Measurements from ENCODE around the gene FAM217A.

The FAM217A gene

DNA sequence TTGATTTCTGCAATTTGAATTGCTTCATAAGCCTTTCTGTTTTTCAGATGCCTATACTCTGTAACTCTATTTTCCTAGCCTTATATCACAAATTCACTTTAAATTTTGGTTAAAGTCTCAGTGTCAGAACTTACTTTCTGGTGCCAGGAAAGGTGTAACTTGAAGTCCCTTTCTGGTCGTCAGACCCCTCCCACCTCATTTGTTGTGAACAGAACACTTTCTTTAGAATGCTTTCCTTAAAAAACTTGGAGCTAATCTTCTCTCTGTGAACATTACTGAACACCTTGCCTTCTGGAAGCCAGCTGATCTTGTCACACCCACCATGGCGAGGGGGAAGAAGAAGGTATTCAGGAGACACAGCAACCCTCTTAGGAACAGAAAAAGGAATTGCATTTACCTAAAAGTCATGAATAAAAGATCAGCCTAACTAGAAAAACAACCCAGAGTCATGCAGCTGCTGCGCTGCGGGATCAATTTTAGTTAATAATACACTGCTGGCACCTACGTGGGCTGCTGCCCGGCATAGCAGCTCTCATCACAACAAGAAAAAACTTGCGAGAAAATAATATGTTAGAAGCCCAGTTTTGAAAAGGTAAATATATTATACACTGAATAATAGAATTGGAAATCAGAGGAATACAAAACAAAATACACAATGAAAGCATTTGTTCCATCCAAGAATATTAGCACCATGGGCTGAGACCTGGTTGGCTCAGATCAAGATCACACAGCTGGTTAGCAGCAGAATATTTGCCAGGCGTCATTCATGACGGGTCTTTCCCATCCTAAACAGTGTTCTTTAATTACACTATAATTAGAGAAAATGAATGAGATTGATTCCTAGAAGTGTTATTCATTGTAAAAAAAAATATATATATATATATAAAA, 5.8 kb upstream of the FAM217A start:
- DNase-seq: no peak

DNA sequence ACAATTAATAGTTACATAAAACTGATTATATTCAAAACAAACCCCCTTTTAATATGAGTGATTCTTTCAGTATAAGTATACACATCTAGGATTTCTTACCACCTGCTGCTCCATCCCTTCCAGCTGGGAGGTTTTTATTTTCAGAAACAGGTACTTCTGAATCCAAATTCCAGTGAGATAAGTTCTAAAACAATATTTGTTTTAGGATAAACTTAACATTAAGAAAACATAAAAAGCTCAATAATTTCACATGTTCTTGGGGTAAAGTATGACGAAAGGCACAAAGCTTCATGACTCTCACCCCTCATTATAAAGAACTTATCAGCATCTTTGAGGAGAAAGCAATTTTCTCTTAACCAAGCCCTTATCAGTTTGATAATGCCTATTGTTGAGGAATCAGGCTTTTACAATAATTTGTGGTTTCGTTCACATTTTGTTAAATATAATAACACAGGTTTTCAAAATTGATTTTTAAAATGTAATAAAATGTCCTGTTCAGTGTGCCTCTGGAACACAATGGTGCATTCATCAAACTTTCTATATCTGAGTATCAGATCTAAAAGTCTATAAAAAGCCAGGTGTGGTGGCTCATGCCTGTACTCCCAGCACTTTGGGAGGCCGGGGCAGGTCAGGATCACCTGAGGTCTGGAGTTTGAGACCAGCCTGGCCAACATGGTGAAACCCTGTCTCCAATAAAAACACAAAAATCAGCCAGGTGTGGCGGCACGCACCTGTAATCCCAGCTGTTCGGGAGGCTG, 4.3 kb downstream of the FAM217A start:
- DNase-seq: no peak

DNA sequence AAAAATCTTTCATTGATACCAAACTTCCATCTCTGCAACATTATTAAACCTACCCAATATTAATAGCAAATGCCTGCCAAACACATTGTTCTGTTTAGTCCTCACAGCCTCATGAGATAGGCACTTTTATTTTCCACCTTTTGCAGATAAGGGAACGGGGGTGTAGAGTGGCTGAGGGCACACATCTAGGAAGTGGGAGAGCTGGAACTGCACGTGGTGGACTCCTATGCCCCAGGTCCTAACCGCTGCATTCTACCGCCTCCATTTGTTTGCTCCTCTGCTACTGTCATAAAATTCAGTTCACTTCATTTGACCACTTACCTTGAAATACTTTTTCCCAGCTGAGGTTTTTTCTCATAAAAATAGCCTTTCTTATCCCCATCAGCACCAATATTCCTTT, 7.6 kb downstream of the FAM217A start:
- DNase-seq: no peak

DNA sequence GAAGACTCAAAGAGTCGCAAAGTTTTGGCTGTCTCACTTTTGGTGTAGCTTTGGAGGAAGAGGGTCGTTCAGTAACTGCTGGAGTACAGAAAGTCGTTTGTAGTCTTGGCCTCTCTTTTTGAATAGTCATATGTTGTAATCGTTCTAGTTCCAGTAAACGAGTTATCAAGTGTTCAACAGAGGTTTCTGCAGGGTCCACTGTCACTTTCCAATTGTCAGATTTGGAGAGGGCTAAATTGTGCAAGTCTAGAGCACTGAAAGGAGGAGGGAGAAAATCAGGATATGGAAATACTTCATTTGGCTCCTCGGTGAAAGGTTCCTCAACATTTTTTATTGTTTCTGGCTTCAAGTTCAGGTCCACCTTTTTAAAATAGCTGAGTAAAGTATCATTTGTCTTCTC, 9.7 kb downstream of the FAM217A start:
- no peak for DNase-seq

DNA sequence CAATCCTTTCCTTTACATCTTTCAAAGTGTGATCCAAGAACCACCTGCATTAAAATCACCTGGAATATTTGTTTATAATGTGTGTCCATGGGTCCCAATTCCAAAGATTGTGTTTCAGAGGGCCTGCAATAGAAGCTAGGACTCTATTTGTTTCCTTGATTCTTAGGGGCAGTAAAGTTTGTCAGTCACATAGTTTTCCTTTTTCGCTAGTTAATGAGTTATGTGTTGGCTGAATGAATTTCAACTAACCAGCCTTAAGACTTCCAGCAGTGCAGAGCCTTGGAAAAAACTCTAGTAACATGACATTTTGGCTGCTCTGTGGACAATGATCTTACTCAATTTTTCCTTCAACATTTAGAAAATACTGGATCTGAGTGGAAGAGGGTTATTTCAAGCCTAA, 11.3 kb downstream of the FAM217A start:
- no peak for DNase-seq

DNA sequence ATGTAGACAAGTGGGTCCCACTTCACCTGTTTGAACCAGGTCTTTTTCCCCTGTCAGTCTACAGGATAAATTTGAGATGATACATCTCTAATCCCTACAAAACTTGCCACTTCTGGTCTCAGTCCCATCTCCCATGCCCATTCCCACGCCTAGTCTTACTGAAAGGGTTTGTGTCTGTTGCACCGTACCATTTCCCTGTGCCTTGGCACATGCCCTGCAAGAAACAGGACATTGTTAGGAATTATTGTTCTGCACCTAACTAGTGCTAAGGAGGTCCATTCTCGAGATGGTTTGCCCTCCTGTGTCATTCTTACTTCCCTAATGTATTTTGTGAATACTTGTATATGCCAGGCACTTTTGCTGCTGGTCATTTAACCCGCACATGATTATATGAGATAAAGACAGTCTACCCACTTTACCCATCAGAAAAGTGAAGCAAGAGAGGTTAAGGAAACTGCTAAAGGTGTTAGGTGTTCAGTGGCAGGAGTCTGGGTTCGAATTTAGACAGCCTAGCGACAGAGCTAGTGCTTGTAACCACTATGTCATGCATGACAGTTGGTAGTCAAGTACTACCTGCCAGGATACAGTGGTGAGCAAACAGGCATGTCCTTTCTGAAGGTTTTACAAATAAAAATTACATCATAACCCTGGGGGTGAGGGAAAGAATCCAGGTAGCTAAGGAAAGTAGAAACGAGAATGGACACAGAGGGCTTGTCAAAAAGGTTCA, 12.7 kb downstream of the FAM217A start:
- no peak for DNase-seq

DNA sequence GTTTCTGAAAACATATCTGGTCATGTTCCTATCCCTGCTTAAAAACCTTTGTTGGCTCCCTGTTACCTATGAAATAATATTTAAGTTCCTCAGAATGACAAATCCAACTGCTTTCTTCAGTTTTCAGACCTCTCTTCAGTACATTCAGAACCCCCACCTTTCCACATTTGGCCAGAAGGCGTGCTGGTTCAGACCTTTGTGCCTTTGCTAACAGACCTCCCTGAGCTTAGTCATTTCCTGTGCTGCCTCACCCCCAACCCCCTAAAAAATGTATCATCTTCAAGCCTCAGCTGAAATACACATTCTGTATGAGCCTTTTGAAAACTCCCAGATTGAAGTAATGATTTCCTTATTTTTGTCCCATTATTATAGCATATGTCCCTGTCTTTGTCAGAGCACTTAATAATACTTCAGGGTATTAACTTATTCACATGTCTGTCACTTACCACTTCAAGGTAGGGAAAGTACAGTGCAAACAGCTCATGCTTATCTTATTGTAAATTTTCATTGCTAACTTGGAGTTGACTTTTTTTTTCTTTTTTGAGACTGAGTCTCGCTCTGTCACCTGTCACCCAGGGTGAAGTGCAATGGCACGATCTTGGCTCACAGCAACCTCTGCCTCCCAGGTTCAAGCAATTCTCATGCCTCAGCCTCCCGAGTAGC, 19.7 kb downstream of the FAM217A start:
- no peak for DNase-seq

DNA sequence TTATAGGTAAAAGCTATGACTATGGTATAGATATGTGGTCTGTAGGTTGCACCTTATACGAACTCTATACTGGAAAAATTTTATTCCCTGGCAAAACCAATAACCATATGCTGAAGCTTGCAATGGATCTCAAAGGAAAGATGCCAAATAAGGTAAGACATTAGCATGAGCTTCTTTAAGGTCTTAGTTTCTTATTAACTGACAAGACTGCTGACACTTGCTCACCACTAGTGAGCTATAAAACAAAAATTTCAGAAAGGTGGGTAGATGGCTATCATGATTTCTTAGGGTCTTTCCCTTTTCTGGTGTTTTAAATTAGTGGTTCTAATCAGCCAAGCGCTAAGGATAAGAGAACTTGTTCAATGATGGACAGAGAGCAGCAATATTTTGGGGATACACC, 21.9 kb downstream of the FAM217A start:
- no peak for DNase-seq

DNA sequence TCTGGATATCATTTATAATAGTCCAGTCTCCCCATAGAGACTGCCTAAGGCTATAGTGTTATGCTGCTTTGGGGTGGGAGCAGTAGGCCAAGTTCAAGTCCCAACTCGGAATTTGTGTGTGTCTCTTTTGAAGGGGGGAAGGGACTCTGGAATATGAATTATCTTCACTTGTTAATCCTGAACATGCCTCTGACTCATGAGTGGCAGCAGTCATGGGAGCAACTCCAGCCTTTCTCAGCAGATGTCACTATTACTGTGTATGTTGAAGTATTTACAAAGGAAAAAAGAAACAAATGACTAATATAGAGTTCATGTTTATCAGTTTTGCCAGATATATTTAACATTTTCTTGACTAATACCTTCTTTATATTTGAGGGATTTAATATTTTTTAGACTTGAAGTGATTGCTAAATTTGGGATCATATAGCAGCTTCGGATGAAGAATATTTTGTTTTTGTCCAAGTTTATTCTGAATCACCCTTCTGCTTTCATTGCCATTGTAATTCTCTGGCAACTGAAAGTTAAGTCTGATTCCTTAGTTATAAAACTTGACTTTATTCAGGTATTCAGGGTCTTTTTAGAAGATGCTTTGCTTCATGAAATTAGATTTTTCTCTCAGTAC, 23.4 kb downstream of the FAM217A start:
- no peak for DNase-seq

DNA sequence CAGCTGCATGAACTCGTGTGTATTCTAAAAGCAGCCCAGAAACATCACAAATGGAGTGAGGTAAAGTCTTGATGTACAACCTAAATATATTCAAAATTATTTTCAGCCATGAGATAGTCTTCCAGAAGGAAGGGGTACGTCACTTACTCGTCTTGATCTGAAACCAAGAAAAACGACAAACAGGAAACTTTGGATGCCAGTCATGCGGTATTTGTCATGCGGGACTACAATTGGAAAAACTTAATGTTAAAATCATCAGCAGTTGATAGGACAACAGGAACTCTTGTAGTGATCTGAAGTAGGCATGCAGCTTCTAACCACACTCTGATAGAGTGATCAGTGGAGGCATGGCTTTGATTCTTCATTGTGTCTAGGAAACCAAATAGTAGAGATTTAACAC, 29.7 kb downstream of the FAM217A start:
- DNase-seq: no peak

DNA sequence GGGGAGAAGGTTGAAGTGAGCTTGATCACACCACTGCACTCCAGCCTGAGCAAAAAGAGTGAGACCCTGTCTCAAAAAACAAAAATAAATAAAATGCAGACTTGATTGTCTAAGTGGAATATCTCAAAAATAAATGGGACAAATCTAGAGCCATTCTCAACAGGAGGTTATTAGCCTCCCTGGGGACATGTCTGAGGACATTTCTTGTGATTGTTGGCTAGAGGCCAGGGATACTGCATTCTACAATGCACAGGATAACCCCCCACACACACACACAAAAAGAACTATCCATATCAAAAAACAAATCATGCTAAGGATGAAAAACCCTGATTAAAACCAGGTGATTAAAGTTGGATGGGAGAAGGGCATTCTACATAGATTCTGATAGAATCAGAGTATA, 37.5 kb downstream of the FAM217A start:
- DNase-seq: no peak

DNA sequence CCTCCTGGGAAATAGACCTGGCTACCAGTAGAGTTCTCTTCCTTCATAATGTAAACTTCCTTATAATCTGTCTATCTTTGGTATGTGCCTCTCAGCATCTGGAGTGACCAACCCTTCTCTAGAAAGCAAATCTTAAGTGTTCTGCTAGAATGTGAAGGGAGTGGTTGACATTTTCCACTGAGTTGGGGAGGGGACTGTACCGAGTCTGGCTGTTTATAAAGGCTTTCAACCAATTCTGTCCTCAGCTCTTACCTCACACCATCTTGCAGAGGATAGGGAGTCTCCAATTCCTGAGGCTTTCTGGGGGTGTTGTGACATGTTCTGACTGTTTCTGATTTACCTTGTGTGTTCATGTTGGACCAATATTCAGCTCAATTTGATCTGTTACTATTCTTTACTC, 39.6 kb downstream of the FAM217A start:
- no peak for DNase-seq

DNA sequence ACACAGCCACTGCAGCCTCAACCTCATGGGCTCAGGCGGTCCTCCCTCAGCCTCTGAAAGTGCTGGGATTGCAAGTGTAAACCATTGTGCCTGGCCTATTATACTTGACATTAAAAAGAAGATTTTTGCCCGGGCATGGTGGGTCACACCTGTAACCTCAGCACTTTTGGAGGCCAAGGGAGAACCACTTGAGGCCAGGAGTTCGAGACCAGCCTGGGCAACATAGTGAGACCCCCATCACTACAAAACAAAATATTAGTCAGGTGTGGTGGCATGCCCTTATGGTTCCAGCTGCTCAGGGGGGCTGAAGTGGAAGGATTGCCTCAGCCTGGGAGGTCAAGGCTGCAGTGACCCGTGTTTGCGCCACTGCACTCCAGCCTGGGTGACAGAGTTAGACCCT, 42.4 kb downstream of the FAM217A start:
- DNase-seq: no peak

DNA sequence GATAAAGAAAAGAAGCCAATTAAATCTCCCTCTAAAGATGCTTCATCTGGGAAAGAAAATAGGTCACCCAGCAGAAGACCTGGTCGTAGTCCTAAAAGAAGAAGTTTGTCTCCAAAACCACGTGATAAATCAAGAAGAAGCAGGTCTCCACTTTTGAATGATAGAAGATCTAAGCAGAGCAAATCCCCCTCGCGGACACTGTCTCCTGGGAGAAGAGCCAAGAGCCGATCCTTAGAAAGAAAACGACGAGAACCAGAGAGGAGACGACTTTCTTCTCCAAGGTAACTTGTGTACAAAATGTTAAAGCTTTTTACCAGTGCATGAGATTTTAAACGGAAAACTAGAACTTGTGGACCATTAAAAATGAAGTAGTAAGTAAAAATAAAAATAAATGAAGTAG, 46.5 kb downstream of the FAM217A start:
- no peak for DNase-seq

DNA sequence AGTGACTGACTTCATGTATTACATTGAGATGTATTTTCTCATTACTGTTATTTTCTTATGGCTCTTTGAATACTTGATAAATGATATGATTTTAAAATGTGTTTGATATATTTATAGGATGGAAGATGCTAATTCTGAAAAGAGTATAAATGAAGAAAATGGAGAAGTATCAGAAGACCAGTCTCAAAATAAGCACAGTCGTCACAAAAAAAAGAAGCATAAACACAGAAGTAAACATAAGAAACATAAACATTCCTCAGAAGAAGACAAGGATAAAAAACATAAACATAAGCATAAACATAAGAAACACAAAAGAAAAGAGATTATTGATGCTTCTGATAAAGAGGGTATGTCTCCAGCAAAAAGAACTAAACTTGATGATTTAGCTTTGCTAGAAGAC, 47.5 kb downstream of the FAM217A start:
- DNase-seq: no peak

DNA sequence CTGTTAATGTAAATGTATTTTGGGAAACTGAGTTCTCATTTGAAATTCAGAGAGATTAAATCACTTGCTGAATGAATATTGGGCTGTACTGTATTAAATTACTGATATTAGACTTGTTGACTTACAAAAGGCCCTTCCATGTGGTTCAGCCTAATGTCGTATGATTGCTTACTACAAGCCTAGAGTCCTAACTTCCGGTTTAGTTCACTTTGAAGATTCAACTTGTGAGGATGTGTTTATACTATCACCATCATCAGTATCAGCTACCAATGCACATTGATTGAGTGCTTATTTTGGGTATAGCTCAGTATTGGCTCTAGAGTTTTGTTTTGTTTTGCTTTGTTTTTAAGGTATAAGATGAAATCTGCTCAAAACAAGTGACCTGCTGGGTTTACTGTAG, 48.3 kb downstream of the FAM217A start:
- no peak for DNase-seq

DNA sequence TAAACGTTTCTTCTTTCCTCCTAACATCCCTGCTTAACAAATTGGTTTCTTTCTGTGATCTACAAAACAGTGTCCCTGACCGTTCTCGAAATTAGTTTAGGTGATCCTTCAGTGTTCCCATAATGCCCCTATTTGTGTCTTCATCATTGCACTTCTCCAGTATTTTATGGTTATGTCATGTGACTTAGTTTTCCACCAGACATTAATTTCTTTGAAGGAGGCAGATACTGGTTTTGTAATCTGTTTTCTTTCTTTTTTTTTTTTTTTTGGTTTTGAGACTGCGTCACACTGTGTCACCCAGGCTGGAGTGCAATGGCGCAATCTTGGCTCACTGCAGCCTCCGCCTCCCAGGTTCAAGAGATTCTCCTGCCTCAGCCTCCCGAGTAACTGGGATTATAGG, 49.2 kb downstream of the FAM217A start:
- no peak for DNase-seq

DNA sequence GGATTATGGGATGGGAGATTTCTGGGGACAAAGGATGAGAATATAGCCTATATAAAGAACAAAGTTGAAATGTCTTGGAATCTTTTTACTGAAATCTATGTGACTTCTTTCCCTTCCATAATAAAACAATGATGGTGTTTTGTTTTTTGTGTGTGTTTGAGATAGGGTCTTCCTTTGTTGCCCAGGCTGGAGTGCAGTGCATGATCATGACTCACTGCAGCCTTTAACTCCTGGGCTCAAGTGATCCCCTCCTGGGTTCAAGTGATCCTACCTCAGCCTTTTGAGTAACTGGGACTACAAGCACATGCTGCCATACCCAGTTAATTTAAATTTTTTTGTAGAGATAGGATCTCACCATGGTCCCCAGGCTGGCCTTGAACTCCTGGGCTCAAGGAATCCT, 50.9 kb downstream of the FAM217A start:
- no peak for DNase-seq

DNA sequence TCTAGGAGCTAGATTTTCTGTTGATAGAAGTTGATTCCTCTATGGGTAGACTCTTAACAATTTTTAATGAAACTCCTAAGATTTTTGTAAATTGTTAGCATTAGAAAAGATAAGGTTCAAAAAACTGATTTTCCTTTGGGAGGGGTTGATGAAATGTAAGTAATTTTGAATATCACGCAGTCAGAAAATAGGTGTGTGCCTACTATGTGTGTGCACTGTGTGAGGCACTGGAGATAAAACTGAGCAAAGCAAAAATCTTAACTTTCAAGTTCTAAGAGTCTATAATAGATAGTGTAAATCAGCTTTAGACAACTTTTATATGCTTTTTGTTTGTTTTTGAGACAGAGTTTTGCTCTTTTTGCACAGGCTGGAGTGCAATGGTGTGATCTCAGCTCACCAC, 53.3 kb downstream of the FAM217A start:
- no peak for DNase-seq

DNA sequence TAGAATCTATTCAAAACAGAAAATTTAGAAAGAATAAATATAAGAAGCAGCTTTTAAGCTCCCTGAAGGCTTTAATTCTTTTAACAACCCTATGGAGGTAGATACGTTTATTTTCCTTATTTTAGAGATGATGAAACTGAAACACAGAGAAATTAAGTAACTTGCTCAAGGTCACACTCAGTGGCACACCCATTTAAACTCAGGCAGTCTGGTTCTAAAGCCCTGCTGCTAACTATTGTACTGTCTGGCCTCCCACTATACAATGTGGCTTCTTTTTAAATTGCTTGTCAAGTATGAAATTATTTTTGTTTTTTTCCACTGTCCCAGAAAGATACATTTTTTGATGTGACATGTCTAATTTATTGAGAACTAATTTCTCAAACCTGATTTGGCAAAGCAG, 55.7 kb downstream of the FAM217A start:
- DNase-seq: no peak

DNA sequence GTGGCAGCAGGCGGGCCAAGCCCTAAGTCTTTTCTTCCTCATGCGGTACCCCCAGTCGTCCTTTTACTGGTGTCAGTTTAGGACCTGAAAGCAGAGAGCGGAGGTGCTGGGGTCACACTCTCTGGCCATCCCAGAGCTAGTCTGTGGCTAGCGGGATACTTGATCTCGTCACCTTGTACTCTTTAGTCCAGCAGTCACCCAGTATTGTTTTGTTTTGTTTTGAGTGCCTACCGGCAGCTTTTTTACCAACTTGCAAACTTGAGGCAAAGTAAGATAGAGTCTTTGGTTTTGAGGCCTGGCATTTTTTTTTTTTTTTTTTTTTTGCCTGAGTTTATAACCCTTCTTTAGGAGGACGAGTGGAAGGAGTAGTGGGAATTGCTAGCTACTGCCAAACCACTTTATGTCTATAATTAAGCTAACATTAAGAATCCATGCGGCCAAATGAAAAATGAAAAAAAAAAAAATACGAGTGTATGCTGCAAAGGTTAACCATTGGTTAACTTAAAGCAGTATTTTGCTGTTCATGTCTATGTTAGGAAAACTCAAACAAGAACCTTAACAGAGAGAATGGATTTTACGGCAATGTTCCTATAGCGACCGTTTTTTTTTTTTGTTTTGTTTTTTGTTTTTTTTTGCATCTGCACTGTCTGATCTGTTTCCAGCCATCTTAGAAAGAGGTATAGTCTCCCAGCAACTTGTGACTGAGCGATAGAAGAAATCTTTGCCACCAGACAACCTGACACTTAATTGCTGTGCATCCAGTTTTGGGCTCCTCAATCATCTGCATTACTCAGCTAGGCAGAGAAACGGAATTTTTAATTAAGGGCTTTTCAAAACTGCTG, 56.9 kb downstream of the FAM217A start:
- no peak for DNase-seq

Measured in DMS153 (cell line).